Fibroblast of pulmonary artery (primary cell): ENCODE results near the gene ATAD3A.
"Not testable (repeated sequence)": the region's sequence is repeated elsewhere in the genome, so short reads cannot be mapped to it uniquely, and the experiment has no call there.

Experiments
- DNase-seq: peaks from one replicate; pipeline ENCODE4 v3.0.0-alpha.2; 2010; ENCODE audit warnings: low read depth
- H3K4me3 ChIP-seq: replicated peaks from 2 replicates; pipeline ENCODE4 v1.5.1; 2011; ENCODE audit warnings: low read depth, mild to moderate bottlenecking, control low read depth, low read length, moderate library complexity
- CTCF ChIP-seq: IDR thresholded peaks from 2 replicates; pipeline ENCODE4 v1.5.1; 2011; ENCODE audit warnings: mild to moderate bottlenecking, control low read depth, low read length, inconsistent platforms; ENCODE audit errors: missing control alignments

The ATAD3A gene

GRCh38 chr1:1511533-1512285 lies at the start of gene ATAD3A:
Gene ATAD3A, plus strand, starts transcription at chr1:1512162. Its CDS starts 107 bp downstream, at chr1:1512269.
- peak; percentile 98 for DNase-seq
- H3K4me3 ChIP-seq, result peak within 1 kb of the TSS; percentile 88
- TF ChIP-seq CTCF, result no peak

- TF ChIP-seq CTCF, result no peak
- peak; percentile 47 for DNase-seq
- no peak overlapping the region for H3K4me3 ChIP-seq
Measured at GRCh38 chr1:1462318-1462966, 49.5 kb upstream of the ATAD3A start.

GRCh38 chr1:1463312-1463711 lies 48.6 kb upstream of the ATAD3A start:
- no peak for TF ChIP-seq CTCF
- no peak overlapping the region for H3K4me3 ChIP-seq
- no peak for DNase-seq

- not testable (repeated sequence) for H3K4me3 ChIP-seq, DNase-seq
Measured at GRCh38 chr1:1468196-1468985, 43.6 kb upstream of the ATAD3A start.

- no peak for TF ChIP-seq CTCF
- peak overlapping the region; percentile 86 for H3K4me3 ChIP-seq
- DNase-seq, result no peak
Measured at GRCh38 chr1:1470626-1471388, 41.2 kb upstream of the ATAD3A start.

- peak; percentile 91 for DNase-seq
- H3K4me3 ChIP-seq, result peak within 1 kb of the TSS; percentile 86
- TF ChIP-seq CTCF, result no peak
Measured at GRCh38 chr1:1471389-1472052, 40.4 kb upstream of the ATAD3A start, which contains the start of gene ATAD3B. Gene ATAD3B, plus strand, starts transcription at chr1:1471765. Its CDS starts 120 bp downstream, at chr1:1471885.

GRCh38 chr1:1472053-1472876 lies 39.7 kb upstream of the ATAD3A start:
- DNase-seq, result not testable (repeated sequence)
- H3K4me3 ChIP-seq, result peak overlapping the region; percentile 86

GRCh38 chr1:1476011-1476410 lies 36.0 kb upstream of the ATAD3A start:
- DNase-seq, H3K4me3 ChIP-seq: not testable (repeated sequence)
